H7 (cell line): ENCODE data around the gene FNDC3B. TPM values are rescaled to one million over a fixed set of nuclear protein-coding genes. Genes with fewer than 3 reads are reported as not detected.

ENCODE experiments used
- DNase-seq: peaks from one replicate; pipeline ENCODE4 v3.0.0; 2012
- H3K27me3 ChIP-seq: 2 replicates; pipeline ENCODE4 v1.6.0; 2011; ENCODE audit warnings: mild to moderate bottlenecking, low read length; ENCODE audit not compliant: control insufficient read depth, insufficient read depth
- H3K36me3 ChIP-seq: replicated peaks from 2 replicates; pipeline ENCODE4 v1.5.1; 2011; ENCODE audit warnings: low read length; ENCODE audit not compliant: control insufficient read depth, insufficient read depth
- H3K4me3 ChIP-seq: 2 replicates; pipeline ENCODE4 v1.5.1; 2011; ENCODE audit warnings: low read depth, mild to moderate bottlenecking, control low read depth, low read length, moderate library complexity; ENCODE audit not compliant: insufficient read depth
- total RNA-seq: library from RNA; depleted of rRNA; stranded (reverse); fragments of >200 nt; shearing (Covaris generic); gene quantifications from 2 replicates; pipeline ENCODE4 v1.2.3, GENCODE V29; 2014

FNDC3B gene
- total RNA-seq, 1 experiment from 2014 or later = 24.2 TPM

DNA sequence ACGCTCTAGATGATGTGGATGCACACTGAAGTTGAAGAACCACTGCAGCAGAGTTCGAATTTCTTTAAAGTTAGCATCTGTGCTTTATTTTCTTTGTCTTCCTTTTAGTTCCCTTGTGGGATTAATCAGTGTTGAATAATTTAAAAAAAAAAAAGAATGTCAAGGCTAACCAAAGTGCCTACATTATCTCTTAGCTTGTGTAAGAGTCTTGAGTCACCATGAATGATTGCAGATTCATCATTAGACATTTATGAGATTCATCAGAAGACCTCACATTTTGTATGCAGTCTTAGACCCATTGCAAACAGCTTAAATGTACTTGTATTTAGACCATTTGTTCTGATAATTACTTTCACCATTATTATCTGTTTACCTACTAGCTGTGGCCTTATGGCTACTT, 182.2 kb downstream of the FNDC3B start:
- H3K4me3 ChIP-seq = no peak overlapping the region
- no peaks in the 10 kb centered on the region for H3K36me3 ChIP-seq
- H3K27me3 ChIP-seq = no peaks in the 10 kb centered on the region
- no peak for DNase-seq

DNA sequence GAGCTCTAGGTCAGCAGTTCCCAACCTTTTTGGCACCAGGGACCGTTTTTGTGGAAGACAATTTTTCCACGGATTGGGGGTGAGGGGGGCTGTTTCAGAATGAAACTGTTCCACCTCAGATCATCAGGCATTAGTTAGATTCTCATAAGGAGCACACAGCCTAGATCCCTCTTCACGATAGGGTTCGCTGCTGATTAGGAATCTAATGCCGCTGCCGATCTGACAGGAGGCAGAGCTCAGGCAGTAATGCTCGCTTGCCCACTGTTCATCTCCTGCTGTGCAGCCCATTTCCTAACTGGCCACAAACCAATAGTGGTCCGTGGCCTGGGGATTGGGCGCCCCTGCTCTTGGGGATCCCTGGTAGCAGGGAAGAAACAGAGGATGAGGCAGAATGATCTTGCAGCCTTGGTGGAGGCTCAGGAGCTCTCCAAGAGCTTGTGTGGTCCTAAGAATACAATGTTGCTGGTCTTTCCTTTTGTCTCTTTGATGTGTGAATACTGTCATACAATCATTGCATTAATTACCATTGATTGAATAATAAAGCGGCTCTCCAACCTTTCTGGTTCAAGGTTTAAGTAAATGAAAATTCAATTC, 183.2 kb downstream of the FNDC3B start:
- H3K4me3 ChIP-seq = no peak overlapping the region
- H3K27me3 ChIP-seq = no peaks in the 10 kb centered on the region
- DNase-seq = no peak
- H3K36me3 ChIP-seq = no peaks in the 10 kb centered on the region

DNA sequence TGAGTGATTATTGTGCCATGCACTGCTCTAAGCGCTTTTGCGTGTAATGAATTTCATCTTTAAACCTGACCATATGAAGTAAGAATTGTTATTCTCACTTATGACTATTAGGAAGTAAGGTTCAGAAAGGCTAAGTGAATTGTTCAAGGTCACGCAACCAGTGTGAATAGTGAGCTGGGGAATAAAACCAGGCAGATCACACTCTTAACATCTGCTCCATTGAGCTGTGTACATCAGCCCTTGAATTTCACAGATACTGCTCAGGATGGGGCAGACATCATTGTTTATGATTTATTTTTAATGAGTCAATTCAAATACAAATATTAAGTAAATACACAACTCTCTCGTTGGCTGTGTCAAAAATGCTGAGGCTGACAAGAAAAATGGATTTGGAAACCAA, 184.5 kb downstream of the FNDC3B start:
- no peak for DNase-seq
- no peaks in the 10 kb centered on the region for H3K36me3 ChIP-seq
- no peaks in the 10 kb centered on the region for H3K27me3 ChIP-seq
- H3K4me3 ChIP-seq = no peak overlapping the region

DNA sequence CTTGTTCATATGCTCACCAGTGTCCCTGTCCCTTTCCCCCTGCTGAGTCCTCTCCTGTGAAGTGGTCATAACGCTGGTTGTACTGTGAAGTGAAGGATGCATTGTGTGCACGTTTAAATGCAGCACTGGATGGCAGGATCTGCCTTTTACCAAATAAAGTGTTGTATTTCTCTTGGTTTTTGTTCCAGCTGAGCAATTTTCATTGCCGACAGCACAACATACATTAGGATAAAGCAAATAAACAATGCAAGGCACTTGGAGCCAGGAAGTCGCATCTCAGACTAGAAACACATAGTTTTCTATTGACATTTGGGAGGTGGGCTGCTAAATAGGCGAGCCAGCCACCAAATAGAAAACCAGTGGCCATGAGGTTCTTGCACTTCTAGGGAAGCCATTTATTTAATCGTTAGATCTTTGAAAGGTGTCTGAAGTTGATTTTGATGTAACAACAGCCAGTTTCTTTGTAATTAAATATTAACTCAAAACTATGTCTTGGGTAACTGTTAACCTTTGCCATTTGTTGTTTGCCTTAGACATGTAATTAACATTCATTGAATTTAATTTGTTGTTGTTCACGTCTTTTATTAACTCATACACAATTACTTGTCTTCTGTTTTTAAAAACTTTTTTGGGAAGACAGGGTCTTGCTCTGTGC, 185.3 kb downstream of the FNDC3B start:
- no peak for DNase-seq
- Histone ChIP-seq H3K36me3 (no peaks in the 10 kb centered on the region), H3K27me3 (no peaks in the 10 kb centered on the region), H3K4me3 (no peak overlapping the region)

DNA sequence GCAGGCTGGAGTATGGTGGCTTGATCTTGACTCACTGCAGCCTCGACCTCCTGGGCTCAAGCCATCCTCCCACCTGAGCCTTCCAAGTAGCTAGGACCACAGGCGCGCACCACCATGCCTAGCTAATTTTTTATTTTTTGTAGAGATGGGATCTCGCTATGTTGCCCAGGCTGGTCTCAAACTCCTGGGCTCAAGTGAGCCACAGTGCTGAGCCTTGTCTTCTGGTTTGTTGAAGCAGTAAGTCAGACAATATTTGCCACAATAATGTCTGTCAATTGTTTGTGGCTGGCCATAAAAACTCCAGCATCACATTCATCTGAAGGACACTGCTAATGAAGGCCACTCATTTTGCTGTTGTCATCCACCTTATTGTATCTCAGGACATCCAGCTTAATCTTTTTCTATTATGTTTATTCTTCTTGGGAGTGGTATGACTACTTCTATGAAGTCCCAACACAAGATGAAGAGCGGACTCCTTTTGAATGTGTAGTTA, 185.9 kb downstream of the FNDC3B start:
- no peak for DNase-seq
- Histone ChIP-seq H3K36me3 (no peaks in the 10 kb centered on the region), H3K27me3 (no peaks in the 10 kb centered on the region), H3K4me3 (no peak overlapping the region)

DNA sequence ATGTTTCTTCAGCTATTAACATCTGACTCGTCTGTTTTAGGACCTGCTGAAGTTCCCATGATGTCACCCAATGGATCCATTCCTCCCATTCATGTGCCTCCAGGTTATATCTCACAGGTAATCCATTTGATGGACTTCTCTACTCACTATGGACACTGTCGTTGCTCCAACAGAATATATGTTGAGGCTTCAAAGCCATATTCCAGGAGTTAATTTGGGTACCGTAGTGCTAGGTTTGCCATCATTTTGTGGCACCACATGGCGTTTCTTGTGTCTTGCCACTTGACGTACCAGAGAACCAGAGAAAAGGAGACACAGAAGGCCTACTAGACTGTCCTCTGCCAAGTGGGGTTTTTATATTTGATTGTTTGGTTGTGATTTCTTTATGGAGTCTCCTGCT, 187.5 kb downstream of the FNDC3B start:
- DNase-seq = no peak
- Histone ChIP-seq H3K36me3 (no peaks in the 10 kb centered on the region), H3K4me3 (no peak overlapping the region), H3K27me3 (no peaks in the 10 kb centered on the region)

DNA sequence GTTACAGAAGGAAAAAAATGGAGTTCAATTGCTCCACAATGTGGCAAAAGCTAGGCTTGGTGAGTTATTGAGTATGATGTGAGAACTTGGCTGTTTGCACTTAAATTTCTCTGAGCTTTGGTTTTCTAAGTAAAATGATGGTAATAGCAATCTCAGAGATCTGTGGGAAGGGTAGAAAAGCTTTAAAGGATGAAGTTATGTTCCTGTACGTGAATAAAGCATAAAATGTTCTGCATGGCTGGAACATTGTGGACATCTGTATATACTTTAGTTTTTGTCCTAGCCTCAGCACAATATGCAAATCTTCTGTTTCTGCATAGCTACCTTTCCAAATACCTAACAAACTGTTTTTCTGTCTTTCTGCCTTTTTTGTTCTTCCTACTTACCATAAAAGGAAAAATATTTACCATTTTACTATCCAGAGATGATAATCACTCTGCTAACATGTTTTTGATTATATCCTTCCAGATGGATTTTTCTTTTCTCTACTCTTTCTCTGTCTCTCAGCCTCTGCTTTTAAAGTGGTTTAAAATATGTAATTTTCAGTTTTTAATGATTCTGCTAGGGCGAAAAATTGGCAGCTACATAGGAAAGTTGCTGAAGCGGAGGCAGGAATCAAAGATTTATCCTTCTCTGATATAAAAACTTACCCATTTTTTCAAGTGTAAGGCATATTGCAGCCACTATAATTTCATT, 188.1 kb downstream of the FNDC3B start:
- no peak for DNase-seq
- no peaks in the 10 kb centered on the region for H3K27me3 ChIP-seq

DNA sequence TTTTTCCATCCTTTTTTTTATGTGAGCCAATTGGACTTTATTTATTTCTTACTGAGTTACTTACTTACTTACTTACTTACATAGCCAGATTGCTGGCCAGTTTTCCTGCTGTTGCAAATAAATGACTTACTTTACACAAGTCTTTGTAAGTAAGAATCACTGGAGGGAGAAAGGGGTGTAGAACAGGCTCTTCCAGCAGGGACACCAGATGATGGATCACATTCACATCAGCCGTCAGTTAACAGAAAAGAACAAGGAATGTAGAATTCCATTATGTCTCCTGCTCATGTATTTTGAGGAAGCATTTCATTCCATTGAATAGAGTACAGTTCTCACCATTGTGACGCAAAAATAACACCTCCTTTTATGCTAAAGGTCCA, 188.6 kb downstream of the FNDC3B start:
- no peaks in the 10 kb centered on the region for H3K27me3 ChIP-seq
- no peak overlapping the region for H3K4me3 ChIP-seq
- DNase-seq = no peak
- no peaks in the 10 kb centered on the region for H3K36me3 ChIP-seq

More for the DNA sequence above, 188.1 kb downstream of the FNDC3B start:
- Histone ChIP-seq H3K4me3 (no peak overlapping the region), H3K36me3 (no peaks in the 10 kb centered on the region)

DNA sequence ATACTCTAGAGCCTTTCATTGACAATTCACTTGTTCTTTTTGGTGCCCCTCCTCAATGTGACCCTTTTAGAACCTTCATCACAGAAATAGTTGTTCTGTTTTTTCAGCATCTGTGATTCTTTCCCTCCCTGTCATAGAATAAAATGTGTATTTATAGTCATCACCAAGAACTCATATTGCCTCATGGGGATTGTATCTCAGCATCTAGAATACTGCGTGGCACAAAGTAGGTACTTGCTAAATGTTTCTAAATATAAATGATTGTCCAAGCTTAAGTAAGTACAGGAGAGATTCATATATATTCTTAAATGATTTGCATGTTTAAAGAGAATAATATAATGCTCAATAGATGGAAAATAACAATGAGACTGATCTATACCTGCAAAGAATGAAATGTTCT, 190.1 kb downstream of the FNDC3B start:
- Histone ChIP-seq H3K4me3 (no peak overlapping the region), H3K27me3 (no peaks in the 10 kb centered on the region), H3K36me3 (no peaks in the 10 kb centered on the region)
- no peak for DNase-seq

DNA sequence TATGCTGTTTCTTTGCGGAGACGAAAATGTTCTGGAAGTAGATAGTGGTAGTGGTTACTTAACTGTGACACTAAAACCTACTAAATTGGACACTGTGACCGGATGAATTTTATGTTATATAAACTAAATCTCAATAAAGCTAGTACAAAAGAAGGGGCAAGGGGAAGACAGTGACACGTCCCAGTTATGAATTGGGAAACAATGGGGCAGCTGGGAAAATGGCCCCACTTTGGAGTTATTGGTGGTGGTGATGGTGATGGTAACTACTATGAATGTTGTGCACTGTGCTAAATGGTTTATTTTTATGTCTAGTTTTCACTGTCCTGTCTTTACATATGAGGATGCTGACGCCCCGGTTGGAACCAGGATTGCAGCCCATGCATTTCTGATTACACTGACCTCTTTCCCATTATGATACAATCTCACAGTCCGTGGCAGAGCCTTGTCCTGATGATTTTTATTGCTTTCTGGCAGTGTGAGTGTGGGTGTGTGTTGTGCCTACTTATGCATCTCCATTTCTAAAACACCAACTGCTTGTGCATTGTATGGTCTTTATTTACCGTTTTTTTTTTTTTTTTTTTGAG, 192.0 kb downstream of the FNDC3B start:
- H3K4me3 ChIP-seq = no peak overlapping the region
- no peaks in the 10 kb centered on the region for H3K36me3 ChIP-seq
- H3K27me3 ChIP-seq = no peaks in the 10 kb centered on the region
- DNase-seq = no peak

DNA sequence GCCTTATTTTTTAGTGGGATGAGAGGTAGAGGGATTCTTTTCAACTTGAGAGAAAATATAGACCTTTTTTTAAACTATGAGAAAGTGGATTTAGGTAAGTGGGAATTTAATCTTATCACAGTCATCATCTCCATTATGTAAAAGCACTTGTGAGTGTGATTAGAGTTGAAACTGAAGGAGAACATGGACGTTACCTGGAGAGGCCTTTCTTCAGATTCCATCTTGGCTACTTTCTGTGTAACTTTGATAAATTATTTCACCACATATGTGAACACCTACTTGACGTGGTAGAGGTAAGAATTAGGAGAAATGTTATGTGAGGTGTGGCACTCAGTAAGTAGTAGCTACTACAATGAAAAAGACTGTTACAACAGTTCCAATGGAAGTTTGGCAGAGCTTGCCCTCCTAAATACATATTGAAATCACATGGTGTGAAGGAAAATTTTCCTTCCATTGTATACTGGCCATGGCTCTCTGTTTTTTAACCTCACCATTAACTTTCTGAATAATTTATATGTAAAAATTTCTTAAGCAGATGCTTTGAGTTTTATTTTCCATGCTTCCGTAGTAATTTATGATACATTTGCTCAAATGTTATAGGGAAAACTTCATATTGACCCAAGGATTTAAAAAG, 193.3 kb downstream of the FNDC3B start:
- Histone ChIP-seq H3K27me3 (no peaks in the 10 kb centered on the region), H3K36me3 (no peaks in the 10 kb centered on the region), H3K4me3 (no peak overlapping the region)
- DNase-seq = no peak

DNA sequence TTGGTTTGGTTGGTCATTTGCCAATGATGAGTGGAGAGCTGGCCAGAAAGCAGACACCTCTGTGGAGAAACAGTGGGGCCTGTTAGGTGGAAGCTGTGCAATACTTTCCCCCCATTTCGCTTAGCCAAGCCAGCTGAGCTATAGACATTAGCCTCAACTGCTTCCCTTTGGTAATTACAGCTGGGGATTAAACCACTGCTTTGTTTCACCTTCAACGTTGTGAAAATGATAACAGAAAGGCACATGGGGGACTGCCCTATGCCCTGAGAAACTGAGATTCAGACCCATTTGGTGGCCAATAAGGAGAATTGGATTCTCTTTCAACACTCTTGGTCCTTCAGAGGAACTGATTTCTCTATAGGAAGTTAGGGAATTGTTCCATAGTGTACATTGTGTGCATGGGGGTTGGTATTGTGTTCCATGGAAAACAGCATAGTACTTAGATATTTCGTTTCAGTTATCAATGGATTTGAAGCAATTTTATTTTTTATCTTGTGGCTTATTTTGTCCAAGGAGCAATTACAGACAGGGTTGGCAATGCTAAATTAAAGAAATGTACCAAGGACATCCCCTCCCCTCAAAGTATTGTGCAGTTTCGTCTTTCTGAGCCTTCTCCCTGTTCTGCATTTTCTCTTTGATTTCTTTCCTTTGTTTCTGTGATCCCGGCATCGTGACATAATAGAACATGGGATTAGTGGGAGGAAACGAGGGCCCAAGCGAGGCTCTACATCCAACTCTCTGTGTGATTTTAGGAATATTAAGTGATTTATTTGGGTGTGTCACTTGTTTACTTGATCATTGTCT, 194.3 kb downstream of the FNDC3B start:
- H3K27me3 ChIP-seq = no peaks in the 10 kb centered on the region
- no peaks in the 10 kb centered on the region for H3K36me3 ChIP-seq
- DNase-seq = no peak
- no peak overlapping the region for H3K4me3 ChIP-seq

DNA sequence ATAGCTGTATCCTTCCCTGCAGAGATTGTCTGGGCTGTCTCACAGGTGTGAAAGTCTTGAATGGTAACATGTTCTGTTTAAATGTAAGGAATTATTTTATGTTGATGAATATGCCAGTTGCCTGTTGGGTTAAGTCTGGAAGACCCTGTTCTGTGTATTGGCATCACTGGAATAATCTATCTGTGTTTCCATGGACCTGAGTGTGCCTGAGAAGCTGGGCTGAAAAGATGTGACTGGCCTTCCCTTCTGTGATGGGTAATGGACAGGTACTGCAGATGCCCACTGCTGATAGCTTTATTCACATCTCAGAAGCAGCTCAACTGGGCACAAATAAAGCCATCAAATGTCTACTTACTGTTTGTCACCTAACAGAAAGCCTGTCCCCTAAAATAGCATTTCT, 196.3 kb downstream of the FNDC3B start:
- Histone ChIP-seq H3K27me3 (no peaks in the 10 kb centered on the region), H3K36me3 (no peaks in the 10 kb centered on the region; the same call in 1 of the 2 replicates), H3K4me3 (no peak overlapping the region)
- DNase-seq = no peak
